H9 (cell line): ENCODE results near the gene CERS6. TPM values are rescaled to one million over a fixed set of nuclear protein-coding genes. Genes with fewer than 3 reads are reported as not detected.

Source experiments
- DNase-seq: peaks from one replicate; pipeline ENCODE4 v3.0.0-alpha.2; 2017
- H2AFZ ChIP-seq: one replicate; pipeline ENCODE4 v1.6.1; 2013; ENCODE audit warnings: mild to moderate bottlenecking, low read length, control low read depth, moderate library complexity
- H2AK5ac ChIP-seq: 2 replicates; pipeline ENCODE4 v1.6.1; 2013; ENCODE audit warnings: low read length, control low read depth, mixed read lengths; ENCODE audit not compliant: insufficient read length
- H2BK120ac ChIP-seq: one replicate; pipeline ENCODE4 v1.6.1; 2013; ENCODE audit warnings: low read depth, mild to moderate bottlenecking, low read length, control low read depth, inconsistent platforms; ENCODE audit not compliant: poor library complexity, severe bottlenecking
- H2BK12ac ChIP-seq: 2 replicates; pipeline ENCODE4 v1.6.1; 2013; ENCODE audit warnings: low read length, control low read depth, mixed read lengths, low read depth; ENCODE audit not compliant: insufficient read length
- H2BK15ac ChIP-seq: 2 replicates; pipeline ENCODE4 v1.6.1; 2013; ENCODE audit warnings: low read depth, low read length, control low read depth
- H2BK20ac ChIP-seq: one replicate; pipeline ENCODE4 v1.6.1; 2013; ENCODE audit warnings: low read depth, mild to moderate bottlenecking, low read length, control low read depth, inconsistent platforms; ENCODE audit not compliant: poor library complexity, severe bottlenecking
- H2BK5ac ChIP-seq: 2 replicates; pipeline ENCODE4 v1.6.1; 2013; ENCODE audit warnings: low read length, control low read depth, mixed read lengths; ENCODE audit not compliant: insufficient read length
- H3K14ac ChIP-seq: 2 replicates; pipeline ENCODE4 v1.6.1; 2013; ENCODE audit warnings: low read length, control low read depth; ENCODE audit not compliant: insufficient read depth
- H3K18ac ChIP-seq: 2 replicates; pipeline ENCODE4 v1.6.1; 2013; ENCODE audit warnings: low read depth, mild to moderate bottlenecking, mixed read lengths, low read length, control low read depth; ENCODE audit not compliant: insufficient read length
- H3K23ac ChIP-seq: 2 replicates; pipeline ENCODE4 v1.6.1; 2013; ENCODE audit warnings: low read length, control low read depth, mixed read lengths, low read depth; ENCODE audit not compliant: insufficient read length
- H3K23me2 ChIP-seq: 2 replicates; pipeline ENCODE4 v1.6.1; 2013; ENCODE audit warnings: low read depth, mild to moderate bottlenecking, mixed read lengths, low read length, control low read depth; ENCODE audit not compliant: insufficient read length, poor library complexity, severe bottlenecking
- H3K27ac ChIP-seq: 2 replicates; pipeline ENCODE4 v1.5.1; 2013; ENCODE audit warnings: low read length, control low read depth, mixed read lengths, low read depth; ENCODE audit not compliant: insufficient read length
- H3K27me3 ChIP-seq: 2 replicates; pipeline ENCODE4 v1.6.1; 2013; ENCODE audit warnings: low read length, control low read depth, inconsistent platforms; ENCODE audit not compliant: insufficient read depth
- H3K4ac ChIP-seq: 2 replicates; pipeline ENCODE4 v1.6.1; 2013; ENCODE audit warnings: low read depth, mild to moderate bottlenecking, control low read depth, inconsistent platforms, low read length, moderate library complexity
- H3K4me1 ChIP-seq: 2 replicates; pipeline ENCODE4 v1.6.1; 2013; ENCODE audit warnings: low read length, control low read depth, inconsistent platforms; ENCODE audit not compliant: insufficient read depth
- H3K4me2 ChIP-seq: 2 replicates; pipeline ENCODE4 v1.6.1; 2013; ENCODE audit warnings: low read length, control low read depth, mixed read lengths; ENCODE audit not compliant: insufficient read length, insufficient read depth
- H3K56ac ChIP-seq: 2 replicates; pipeline ENCODE4 v1.6.1; 2013; ENCODE audit warnings: low read depth, mild to moderate bottlenecking, mixed read lengths, low read length, control low read depth; ENCODE audit not compliant: insufficient read length
- H3K79me1 ChIP-seq: 2 replicates; pipeline ENCODE4 v1.6.1; 2013; ENCODE audit warnings: low read depth, mild to moderate bottlenecking, moderate library complexity, low read length, control low read depth, inconsistent platforms; ENCODE audit not compliant: insufficient read depth, poor library complexity, severe bottlenecking
- H3K79me2 ChIP-seq: 2 replicates; pipeline ENCODE4 v1.6.1; 2013; ENCODE audit warnings: low read length, control low read depth, inconsistent platforms; ENCODE audit not compliant: insufficient read depth
- H3K9ac ChIP-seq: 2 replicates; pipeline ENCODE4 v1.6.1; 2013; ENCODE audit warnings: low read length, control low read depth, mixed read lengths; ENCODE audit not compliant: insufficient read length; ENCODE audit errors: extremely low read depth
- H3K9me3 ChIP-seq: one replicate; pipeline ENCODE4 v1.6.1; 2013; ENCODE audit warnings: low read depth, low read length, inconsistent platforms; ENCODE audit not compliant: control insufficient read depth
- H3T11ph ChIP-seq: one replicate; pipeline ENCODE4 v1.6.1; 2013; ENCODE audit warnings: mild to moderate bottlenecking, low read length, control low read depth, inconsistent platforms
- H4K20me1 ChIP-seq: one replicate; pipeline ENCODE4 v1.6.1; 2013; ENCODE audit not compliant: control insufficient read depth, insufficient read length, insufficient read depth
- H4K5ac ChIP-seq: 2 replicates; pipeline ENCODE4 v1.6.1; 2013; ENCODE audit warnings: low read depth, mild to moderate bottlenecking, mixed read lengths, low read length, control low read depth; ENCODE audit not compliant: insufficient read length
- H4K8ac ChIP-seq: replicated peaks from 2 replicates; pipeline ENCODE4 v1.6.1; 2013; ENCODE audit warnings: low read length, control low read depth, mixed read lengths, low read depth; ENCODE audit not compliant: insufficient read length
- H4K91ac ChIP-seq: 2 replicates; pipeline ENCODE4 v1.6.1; 2013; ENCODE audit warnings: low read depth, mild to moderate bottlenecking, moderate library complexity, mixed read lengths, low read length, control low read depth; ENCODE audit not compliant: insufficient read length
- H3K27ac Mint-ChIP-seq, 3 experiments: 2 replicates in 2 of 3; 3 replicates in 1 of 3; pipeline ENCODE4 v1.8.0; 2020 to 2021; ENCODE audit warnings: mixed read lengths in 3 of 3, mild to moderate bottlenecking in 1 of 3, moderate library complexity in 1 of 3
- H3K27me3 Mint-ChIP-seq: 2 replicates; pipeline ENCODE4 v1.8.0; 2021; ENCODE audit warnings: low read depth, mild to moderate bottlenecking, moderate library complexity, mixed read lengths
- H3K36me3 Mint-ChIP-seq, 3 experiments: 2 replicates in 2 of 3; 3 replicates in 1 of 3; pipeline ENCODE4 v1.8.0; 2020 to 2021; ENCODE audit warnings: low read depth in 3 of 3, mixed read lengths in 3 of 3; ENCODE audit not compliant: insufficient read depth in 1 of 3
- H3K4me1 Mint-ChIP-seq, 2 experiments: 2 replicates each; pipeline ENCODE4 v1.8.0; 2020; ENCODE audit warnings: mixed read lengths in 2 of 2
- H3K4me3 Mint-ChIP-seq, 2 experiments: 2 replicates in 1 of 2; 3 replicates in 1 of 2; pipeline ENCODE4 v1.8.0; 2020 to 2021; ENCODE audit warnings: mild to moderate bottlenecking in 2 of 2, mixed read lengths in 2 of 2, moderate library complexity in 1 of 2
- H3K9me3 Mint-ChIP-seq, 2 experiments: 2 replicates in 1 of 2; 3 replicates in 1 of 2; pipeline ENCODE4 v1.8.0; 2020; ENCODE audit warnings: mild to moderate bottlenecking in 2 of 2, mixed read lengths in 2 of 2, moderate library complexity in 1 of 2
- CTCF ChIP-seq: fragments of 200-600 bp; sonication (generic); conservative IDR thresholded peaks from 3 replicates; pipeline ENCODE4 v1.8.0; 2021; ENCODE audit warnings: antibody characterized with exemption, mild to moderate bottlenecking
- WGBS: extraction: QIAGEN DNeasy Blood & Tissue Kit; methylation state at CpG from one replicate; pipeline ENCODE4 v1.1.7; 2013; ENCODE audit warnings: missing lambda C conversion rate, low lambda C conversion rate, mixed read lengths; ENCODE audit not compliant: insufficient read length; ENCODE audit errors: extremely low coverage; 5-methylcytosine and 5-hydroxymethylcytosine counted together
- total RNA-seq: library from RNA; stranded (reverse); gene quantifications from 2 replicates; pipeline ENCODE4 v1.2.1, GENCODE V29; 2021

Gene CERS6
- total RNA-seq, 1 experiment from 2014 or later = 17.7 TPM

- no peaks in the 10 kb centered on the region for H3K79me1 ChIP-seq
- Mint-ChIP-seq H3K4me1 (peaks cover 3 to 9% of the 10 kb centered on the region in 2 experiments; a peak in 3 of 4 replicates), H3K27me3 (no peaks in the 10 kb centered on the region), H3K9me3 (no peaks in the 10 kb centered on the region), H3K27ac (no peak overlapping the region), H3K36me3 (peaks cover 0 to under 1% (median 0%) of the 10 kb centered on the region in 3 experiments; a peak in 2 of 7 replicates), H3K4me3 (no peak overlapping the region)
- H3K14ac ChIP-seq = no peak overlapping the region
- H4K20me1 ChIP-seq = no peaks in the 10 kb centered on the region
- no peak overlapping the region for H2BK15ac ChIP-seq
- H3K9me3 ChIP-seq = no peaks in the 10 kb centered on the region
- H3K23me2 ChIP-seq = no peaks in the 10 kb centered on the region
- H3K4me2 ChIP-seq = no peak overlapping the region
- H3K18ac ChIP-seq = no peak overlapping the region
- H2BK120ac ChIP-seq = no peak overlapping the region
- H3K23ac ChIP-seq = no peak overlapping the region
- no peak overlapping the region for H3K56ac ChIP-seq
- H3T11ph ChIP-seq = no peak overlapping the region
- H3K27me3 ChIP-seq = no peaks in the 10 kb centered on the region; the same call in 1 of the 2 replicates
- WGBS = no CpG with 5 or more reads among the region's 1 CpG
- no peak overlapping the region for H2AFZ ChIP-seq
- TF ChIP-seq CTCF = no peak
- no peak overlapping the region for H2AK5ac ChIP-seq
- H3K79me2 ChIP-seq = no peaks in the 10 kb centered on the region
- H4K5ac ChIP-seq = no peak overlapping the region
- no peak overlapping the region for H2BK12ac ChIP-seq
- no peak overlapping the region for H2BK5ac ChIP-seq
- H4K91ac ChIP-seq = no peak overlapping the region
- no peak overlapping the region for H2BK20ac ChIP-seq
- DNase-seq = no peak
- no peak overlapping the region for H3K9ac ChIP-seq
- no peak overlapping the region for H3K4ac ChIP-seq
- H3K4me1 ChIP-seq = no peaks in the 10 kb centered on the region
- no peak overlapping the region for H4K8ac ChIP-seq
- no peak overlapping the region for H3K27ac ChIP-seq
These were observed 234.4 kb downstream of the CERS6 start for GRCh38 chr2:168690381-168690885.
